ENCODE results near the gene STX5. TPM values are rescaled to one million over a fixed set of nuclear protein-coding genes. Genes with fewer than 3 reads are reported as not detected.
A peak's percentile ranks its signal among the peaks of the same experiment; 100 is the strongest.
"Not testable (repeated sequence)": the region's sequence is repeated elsewhere in the genome, so short reads cannot be mapped to it uniquely, and the experiment has no call there.

The STX5 gene
- total RNA-seq, 1 donor from 2014 or later: 30.2 TPM

- H3K27me3 ChIP-seq: no peaks in the 10 kb centered on the region
- no peak overlapping the region for H3K4me2 ChIP-seq
- H3F3A ChIP-seq (ENCODE audit: low read depth): peaks cover 46% of the 10 kb centered on the region
- Mint-ChIP-seq H3K9me3 (no peaks in the 10 kb centered on the region), H3K36me3 (peaks cover 15% of the 10 kb centered on the region), H3K4me3 (no peak overlapping the region), H3K27me3 (ENCODE audit: insufficient read depth, low read depth) (peaks cover 2% of the 10 kb centered on the region), H3K4me1 (peaks cover 47% of the 10 kb centered on the region), H3K27ac (peak overlapping the region; percentile 86)
- peaks cover 100% of the 10 kb centered on the region for H3K79me2 ChIP-seq (ENCODE audit: low read depth)
- no peak for TF ChIP-seq EZH2phosphoT487 (IDR thresholded peaks at IDR 0.05)
- TF ChIP-seq CTCF (IDR thresholded peaks at IDR 0.05): no peak
- TF ChIP-seq EZH2 (IDR thresholded peaks at IDR 0.05): no peak
- no peak overlapping the region for H3K4me3 ChIP-seq
- H4K20me1 ChIP-seq (ENCODE audit: low read depth): peaks cover 60% of the 10 kb centered on the region
- H3K27ac ChIP-seq: peak overlapping the region; percentile 45
- H3K9me3 ChIP-seq (ENCODE audit: low read depth): no peaks in the 10 kb centered on the region
- DNase-seq (ENCODE audit: low spot score): no peak
- H3K36me3 ChIP-seq: no peaks in the 10 kb centered on the region
- H3K4me1 ChIP-seq: peaks cover 15% of the 10 kb centered on the region
- no peak overlapping the region for H3K9ac ChIP-seq
- H2AFZ ChIP-seq (replicated peaks): no peak overlapping the region
Measured at GRCh38 chr11:62860835-62861563, 29.1 kb upstream of the STX5 start.

- Mint-ChIP-seq H3K36me3 (peaks cover 28% of the 10 kb centered on the region), H3K4me3 (peak overlapping the region; percentile 66), H3K4me1 (peaks cover 53% of the 10 kb centered on the region), H3K27ac (peak overlapping the region; percentile 47)
- H3K36me3 ChIP-seq; H3K27ac ChIP-seq; H2AFZ ChIP-seq (replicated peaks); H3K27me3 ChIP-seq; H3K9ac ChIP-seq; H3K4me3 ChIP-seq; H3K27me3 Mint-ChIP-seq (ENCODE audit: insufficient read depth, low read depth); H3K9me3 Mint-ChIP-seq; H3K9me3 ChIP-seq (ENCODE audit: low read depth); DNase-seq (ENCODE audit: low spot score): not testable (repeated sequence)
- Histone ChIP-seq H3K79me2 (ENCODE audit: low read depth) (peaks cover 100% of the 10 kb centered on the region), H4K20me1 (ENCODE audit: low read depth) (peaks cover 58% of the 10 kb centered on the region), H3F3A (ENCODE audit: low read depth) (peaks cover 59% of the 10 kb centered on the region), H3K4me2 (peak overlapping the region; percentile 91), H3K4me1 (peaks cover 15% of the 10 kb centered on the region)
Measured at GRCh38 chr11:62859281-62859703, 27.4 kb upstream of the STX5 start.

- H2AFZ ChIP-seq (replicated peaks): no peak overlapping the region
- peak overlapping the region; percentile 87 for H3K4me3 ChIP-seq
- no peaks in the 10 kb centered on the region for H3K27me3 ChIP-seq
- Mint-ChIP-seq H3K36me3 (peaks cover 34% of the 10 kb centered on the region), H3K9me3 (no peaks in the 10 kb centered on the region), H3K4me1 (peaks cover 64% of the 10 kb centered on the region), H3K4me3 (peak overlapping the region; percentile 99), H3K27me3 (ENCODE audit: insufficient read depth, low read depth) (peaks cover 6% of the 10 kb centered on the region), H3K27ac (peak overlapping the region; percentile 64)
- no peak overlapping the region for H3K27ac ChIP-seq
- peaks cover 58% of the 10 kb centered on the region for H4K20me1 ChIP-seq (ENCODE audit: low read depth)
- peaks cover 23% of the 10 kb centered on the region for H3K4me1 ChIP-seq
- peaks cover 19% of the 10 kb centered on the region for H3K36me3 ChIP-seq
- no peaks in the 10 kb centered on the region for H3K9me3 ChIP-seq (ENCODE audit: low read depth)
- H3K79me2 ChIP-seq (ENCODE audit: low read depth): peaks cover 100% of the 10 kb centered on the region
- TF ChIP-seq EZH2 (IDR thresholded peaks at IDR 0.05) (no peak), CTCF (IDR thresholded peaks at IDR 0.05) (no peak), EZH2phosphoT487 (IDR thresholded peaks at IDR 0.05) (no peak)
- peaks cover 64% of the 10 kb centered on the region for H3F3A ChIP-seq (ENCODE audit: low read depth)
- DNase-seq (ENCODE audit: low spot score): no peak
- peak overlapping the region; percentile 91 for H3K4me2 ChIP-seq
- H3K9ac ChIP-seq: no peak overlapping the region
Measured at GRCh38 chr11:62858201-62858600, 26.4 kb upstream of the STX5 start.

GRCh38 chr11:62857541-62857982 is 25.7 kb upstream of the STX5 start:
- Histone ChIP-seq H3K9ac (no peak overlapping the region), H3K4me3 (peak overlapping the region; percentile 87)

More at GRCh38 chr11:62857541-62857982, 25.7 kb upstream of the STX5 start:
- Histone ChIP-seq H3K4me1 (peaks cover 30% of the 10 kb centered on the region), H3K9me3 (ENCODE audit: low read depth) (no peaks in the 10 kb centered on the region), H3K79me2 (ENCODE audit: low read depth) (peaks cover 100% of the 10 kb centered on the region), H3F3A (ENCODE audit: low read depth) (peaks cover 71% of the 10 kb centered on the region), H3K27ac (no peak overlapping the region), H3K36me3 (peaks cover 25% of the 10 kb centered on the region), H3K4me2 (peak overlapping the region; percentile 91), H3K27me3 (no peaks in the 10 kb centered on the region), H4K20me1 (ENCODE audit: low read depth) (peaks cover 59% of the 10 kb centered on the region), H2AFZ (replicated peaks) (no peak overlapping the region)
- H3K4me3 Mint-ChIP-seq: peak overlapping the region; percentile 99
- no peaks in the 10 kb centered on the region for H3K9me3 Mint-ChIP-seq
- peaks cover 6% of the 10 kb centered on the region for H3K27me3 Mint-ChIP-seq (ENCODE audit: insufficient read depth, low read depth)
- peaks cover 67% of the 10 kb centered on the region for H3K4me1 Mint-ChIP-seq
- no peak for DNase-seq (ENCODE audit: low spot score)
- H3K36me3 Mint-ChIP-seq: peaks cover 38% of the 10 kb centered on the region
- TF ChIP-seq EZH2 (IDR thresholded peaks at IDR 0.05) (no peak), CTCF (IDR thresholded peaks at IDR 0.05) (no peak), EZH2phosphoT487 (IDR thresholded peaks at IDR 0.05) (no peak)
- H3K27ac Mint-ChIP-seq: peak overlapping the region; percentile 64
